ENCODE data around the gene FAM174B. TPM values are rescaled to one million over a fixed set of nuclear protein-coding genes. Genes with fewer than 3 reads are reported as not detected.
A peak's percentile ranks its signal among the peaks of the same experiment; 100 is the strongest.

FAM174B gene
- total and polyA plus RNA-seq, 7 donors = 7.6 to 22.1 (median 11.0) TPM

DNA sequence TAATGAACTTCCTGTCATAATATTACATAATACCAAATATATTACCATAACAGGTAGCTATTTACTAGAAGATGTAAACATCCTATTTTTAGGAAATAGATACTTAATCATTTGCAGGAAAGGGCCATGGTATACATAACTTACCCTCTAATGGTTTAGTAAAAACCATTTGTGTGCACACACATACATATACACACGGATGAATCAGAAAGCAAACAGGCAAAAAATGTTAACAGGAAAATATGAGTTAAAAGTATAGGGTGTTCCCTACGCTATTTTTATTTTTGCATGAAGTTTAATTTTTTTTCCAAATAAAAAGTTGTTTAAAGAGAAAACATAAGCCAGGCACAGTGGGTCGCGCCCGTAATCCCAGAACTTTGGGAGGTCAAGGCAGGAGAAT lies 34.6 kb downstream of the FAM174B start:
- DNase-seq (no peak), ATAC-seq (no peak)
- Histone ChIP-seq H3K27ac (no peak overlapping the region), H3K27me3 (ENCODE audit: insufficient read depth in 3 of 3, low read length in 2 of 3) (no peaks in the 10 kb centered on the region), H3K4me3 (no peak overlapping the region), H3K9me3 (no peaks in the 10 kb centered on the region), H3K36me3 (ENCODE audit: insufficient read depth in 1 of 2, low read depth in 1 of 2) (no peaks in the 10 kb centered on the region), H3K4me1 (peaks cover 43% of the 10 kb centered on the region)
- TF ChIP-seq CTCF (IDR thresholded peaks at IDR 0.05) = no peak
- intact Hi-C loops (cut with DNase I) = no loop called here
- WGBS, 3 donors = 97 to 99% (median 98%) methylated on average over 5 of the region's 5 CpGs

DNA sequence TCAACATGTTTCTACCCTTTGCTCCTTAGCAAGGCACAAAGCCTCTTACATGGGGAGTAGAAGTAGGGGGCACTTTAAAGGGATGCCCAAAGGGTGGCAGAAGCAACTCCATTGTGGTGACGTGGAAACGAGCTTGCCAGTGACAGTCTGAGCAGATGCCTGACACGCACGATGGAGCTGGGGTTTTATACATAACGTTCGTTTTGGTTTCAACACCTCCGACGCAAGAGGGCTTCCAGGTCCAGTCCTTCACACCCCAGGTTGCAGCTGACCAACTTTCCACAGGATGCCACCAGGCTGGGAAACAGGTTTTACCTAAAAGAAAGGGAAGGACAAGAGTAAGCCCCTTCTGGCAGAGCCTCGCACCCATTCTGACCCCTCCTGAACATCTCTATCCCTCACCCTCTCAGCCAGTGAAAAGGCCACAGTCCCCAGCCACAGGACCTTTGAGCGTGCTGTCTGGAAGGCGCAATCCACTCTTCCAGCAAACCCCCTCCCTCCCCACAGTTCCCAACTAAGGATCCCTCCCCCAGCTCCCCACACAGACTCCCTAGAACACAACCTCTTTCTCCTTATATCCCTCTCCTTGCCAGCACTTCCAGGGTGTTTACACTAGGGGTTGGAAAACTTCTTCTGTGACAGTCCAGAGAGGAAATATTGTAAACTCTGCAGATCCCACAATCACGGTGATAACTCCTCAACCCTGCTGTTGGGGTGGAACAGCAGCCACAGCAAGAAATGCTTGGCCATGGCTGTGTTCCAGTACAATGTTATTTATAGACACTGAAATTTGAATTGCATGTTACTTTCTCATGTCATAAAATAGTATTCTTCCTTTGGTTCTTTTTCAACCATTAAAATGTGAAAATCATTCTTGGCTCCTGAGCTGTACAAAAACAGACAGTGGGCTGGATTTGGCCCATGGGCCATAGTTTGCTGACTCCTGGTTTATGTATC lies 36.2 kb downstream of the FAM174B start:
- peak in 1 of 4 donors; percentile 24 for ATAC-seq
- H3K27me3 ChIP-seq (ENCODE audit: insufficient read depth in 3 of 3, low read length in 2 of 3) = no peaks in the 10 kb centered on the region
- no peaks in the 10 kb centered on the region for H3K9me3 ChIP-seq
- TF ChIP-seq CTCF (IDR thresholded peaks at IDR 0.05) = no peak
- 64 to 77% (median 67%) methylated on average over 12 of the region's 12 CpGs for WGBS, 3 donors
- H3K27ac ChIP-seq = peak overlapping the region; percentile 65
- intact Hi-C loops (cut with DNase I) = loop anchor here in 1 of 2 donors (5.0 kb wide), 1 partner anchor 92 kb away; no protein-coding TSS in a partner anchor
- no peaks in the 10 kb centered on the region for H3K36me3 ChIP-seq (ENCODE audit: insufficient read depth in 1 of 2, low read depth in 1 of 2)
- peak overlapping the region; percentile 7 for H3K4me3 ChIP-seq
- peaks cover 38% of the 10 kb centered on the region for H3K4me1 ChIP-seq
- no peak for DNase-seq

DNA sequence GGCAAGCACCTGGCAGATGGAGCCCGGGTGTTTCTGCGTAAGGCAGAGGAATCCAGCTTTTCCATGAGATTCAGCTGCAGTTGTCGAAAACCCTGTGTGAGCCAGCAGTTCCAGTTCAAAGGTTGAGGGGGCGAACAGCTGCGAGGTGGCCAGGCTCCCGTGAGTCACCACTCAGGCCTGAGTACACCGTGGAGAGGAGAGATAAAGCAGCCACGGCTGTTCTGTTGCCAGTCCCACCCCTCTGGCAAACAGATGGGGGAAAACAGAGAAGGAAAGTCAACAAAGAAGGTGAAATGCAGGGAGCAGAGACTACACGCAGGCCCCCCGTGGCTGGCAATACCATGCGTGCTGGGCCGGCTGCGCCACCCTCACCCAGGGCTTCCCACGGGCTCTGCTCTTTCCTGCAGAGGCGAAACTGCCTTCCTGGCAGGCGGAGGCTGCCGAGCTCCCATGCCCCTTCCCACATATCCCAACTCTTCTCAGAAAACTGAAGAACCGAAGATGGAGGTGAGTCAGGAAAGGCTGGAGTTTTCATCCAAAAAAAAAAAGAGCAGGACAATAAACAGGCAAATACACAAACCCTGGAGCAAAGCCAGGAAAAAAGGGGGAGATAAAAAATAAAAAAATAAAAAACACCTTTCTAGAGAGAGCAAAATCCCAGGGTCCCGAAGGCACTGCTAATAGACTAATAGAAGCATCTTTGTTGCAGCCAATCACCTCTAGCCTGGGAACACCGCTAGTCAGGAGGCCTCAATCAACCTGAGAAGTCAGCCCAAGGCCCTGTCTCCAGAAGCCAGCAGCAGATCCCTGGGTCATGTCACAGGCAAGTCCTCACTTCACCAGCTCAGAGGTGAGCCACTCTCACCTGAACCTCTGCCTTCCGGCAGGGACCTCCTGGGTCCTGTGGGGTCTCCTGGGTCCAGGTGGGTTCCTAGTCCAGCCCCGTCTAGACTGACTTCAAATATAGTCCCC lies 37.7 kb downstream of the FAM174B start:
- Histone ChIP-seq H3K4me1 (peaks cover 27% of the 10 kb centered on the region), H3K9me3 (no peaks in the 10 kb centered on the region), H3K4me3 (no peak overlapping the region), H3K36me3 (ENCODE audit: insufficient read depth in 1 of 2, low read depth in 1 of 2) (no peaks in the 10 kb centered on the region), H3K27me3 (ENCODE audit: insufficient read depth in 3 of 3, low read length in 2 of 3) (no peaks in the 10 kb centered on the region), H3K27ac (peak overlapping the region; percentile 70)
- peak; percentile 76 to 82 for DNase-seq
- ATAC-seq = peak; percentile 82 to 90 (median 86)
- whole genome bisulfite sequencing, 3 donors = 53 to 73% (median 58%) methylated on average over 22 of the region's 22 CpGs
- no peak for TF ChIP-seq CTCF (IDR thresholded peaks at IDR 0.05)
- intact Hi-C loops (cut with DNase I) = loop anchor here in 1 of 2 donors (5.0 kb wide), 1 partner anchor 91 kb away; no protein-coding TSS in a partner anchor

DNA sequence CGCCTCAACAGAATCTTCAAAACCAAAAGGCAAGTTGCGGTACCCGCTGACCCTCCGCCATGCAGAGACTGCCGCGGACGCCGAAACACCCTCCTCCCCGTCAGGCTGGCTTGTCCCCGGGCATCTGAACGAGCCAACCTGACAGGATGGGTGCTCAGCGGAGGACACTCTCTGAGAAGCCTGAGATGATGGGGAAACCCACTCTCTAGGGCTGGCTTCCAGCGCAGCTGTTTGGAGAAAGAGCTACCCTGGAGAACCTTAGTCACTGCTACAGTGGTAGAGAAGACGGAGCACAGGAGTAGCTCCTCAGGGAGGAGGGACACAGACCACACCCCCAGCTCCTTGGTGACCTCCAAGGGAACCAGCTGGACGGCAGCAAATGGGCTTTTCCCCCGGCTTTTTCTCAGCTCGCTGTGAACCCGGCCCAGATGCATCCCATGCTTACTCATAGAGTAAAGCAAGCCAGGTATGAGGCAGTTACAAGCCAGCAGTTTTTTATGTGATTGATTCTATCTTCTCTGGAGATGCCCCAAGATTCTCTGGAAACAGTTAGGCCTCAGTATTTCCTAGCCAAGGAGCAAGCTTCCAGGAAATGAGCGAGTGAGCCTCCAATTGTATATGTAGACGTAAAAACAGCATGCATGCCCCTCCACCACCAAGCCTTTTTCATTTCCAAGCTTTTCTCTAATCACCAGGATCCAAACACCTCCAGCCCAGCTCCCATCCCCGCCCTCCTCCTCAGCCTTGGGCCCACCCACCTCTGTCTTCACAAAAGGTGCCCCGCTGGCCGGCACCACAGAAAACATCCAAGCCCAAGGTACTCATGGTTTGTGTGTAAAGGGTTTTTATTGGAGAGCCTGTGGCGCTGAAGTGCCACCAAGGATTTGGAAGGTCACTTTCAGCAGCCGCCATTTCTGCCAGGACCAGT lies 38.7 kb downstream of the FAM174B start:
- ATAC-seq = peak; percentile 28 to 59 (median 46)
- H3K4me3 ChIP-seq = no peak overlapping the region
- DNase-seq = peak; percentile 52 to 67
- 77 to 86% (median 79%) methylated on average over 25 of the region's 25 CpGs for WGBS, 3 donors
- TF ChIP-seq CTCF (IDR thresholded peaks at IDR 0.05) = no peak
- H3K27ac ChIP-seq = peak overlapping the region; percentile 70
- no peaks in the 10 kb centered on the region for H3K9me3 ChIP-seq
- no peaks in the 10 kb centered on the region for H3K27me3 ChIP-seq (ENCODE audit: insufficient read depth in 3 of 3, low read length in 2 of 3)
- H3K4me1 ChIP-seq = peaks cover 23% of the 10 kb centered on the region
- intact Hi-C loops (cut with DNase I) = loop anchor here in 1 of 2 donors (5.0 kb wide), 1 partner anchor 90 kb away; no protein-coding TSS in a partner anchor
- no peaks in the 10 kb centered on the region for H3K36me3 ChIP-seq (ENCODE audit: insufficient read depth in 1 of 2, low read depth in 1 of 2)
